ENCODE measurements around the gene ICE2. TPM values are rescaled to one million over a fixed set of nuclear protein-coding genes. Genes with fewer than 3 reads are reported as not detected.

ICE2 gene
- total RNA-seq, 1 experiment from 2014 or later = 76.5 TPM

DNA sequence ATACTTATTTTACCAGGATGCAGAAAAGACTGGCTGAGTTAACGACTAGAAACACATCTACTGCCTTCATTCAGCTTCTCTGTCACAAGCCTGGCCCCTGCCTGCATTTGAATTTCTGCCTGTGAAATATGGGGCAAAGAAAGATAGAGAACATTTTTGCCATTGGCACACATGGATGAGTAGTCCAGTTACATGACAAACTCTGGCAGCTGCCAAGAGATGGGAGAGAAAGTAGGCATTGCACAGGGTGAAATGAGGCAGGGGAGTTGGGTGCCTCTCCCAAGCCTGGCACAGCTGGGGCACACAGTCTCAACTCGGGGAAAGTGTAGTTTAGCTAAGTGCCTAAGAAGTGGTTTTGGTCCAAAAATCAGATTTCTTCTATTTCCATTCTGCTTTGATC lies 105.2 kb downstream of the ICE2 start:
- ChIA-PET CTCF (no interaction called here), POLR2A (ENCODE audit: low non-redundant PET) (no interaction called here)
- intact Hi-C loops (cut with micrococcal nuclease; ENCODE audit: unreplicated experiment) = no loop called here
- H3K36me3 ChIP-seq (ENCODE audit: insufficient read depth, low read length, poor library complexity, severe bottlenecking) = peaks cover 48% of the 10 kb centered on the region
- H3K4me3 ChIP-seq (ENCODE audit: low read depth, low read length, poor library complexity, severe bottlenecking) = no peak overlapping the region
- BruUV-seq (replicated peaks) = no TSS peak
- H3K4me1 ChIP-seq (ENCODE audit: insufficient read depth, low read length, poor library complexity, severe bottlenecking) = peaks cover 85% of the 10 kb centered on the region
- H3K9me3 ChIP-seq (ENCODE audit: low read depth, low read length, poor library complexity, severe bottlenecking) = no peaks in the 10 kb centered on the region
- H3K27me3 ChIP-seq (replicated peaks; ENCODE audit: insufficient read depth, low read depth, low read length, poor library complexity) = no peaks in the 10 kb centered on the region
- H3K27ac ChIP-seq (ENCODE audit: low read depth, low read length, poor library complexity, severe bottlenecking) = peak overlapping the region; percentile 73
- TF ChIP-seq EZH2 (IDR thresholded peaks at IDR 0.05; ENCODE audit: borderline replicate concordance, low read depth, low read length, poor library complexity, severe bottlenecking) (no peak), CTCF (conservative IDR thresholded peaks at IDR 0.05; ENCODE audit: low read depth, low read length) (no peak)
- DNase-seq (ENCODE audit: low spot score) = no peak

DNA sequence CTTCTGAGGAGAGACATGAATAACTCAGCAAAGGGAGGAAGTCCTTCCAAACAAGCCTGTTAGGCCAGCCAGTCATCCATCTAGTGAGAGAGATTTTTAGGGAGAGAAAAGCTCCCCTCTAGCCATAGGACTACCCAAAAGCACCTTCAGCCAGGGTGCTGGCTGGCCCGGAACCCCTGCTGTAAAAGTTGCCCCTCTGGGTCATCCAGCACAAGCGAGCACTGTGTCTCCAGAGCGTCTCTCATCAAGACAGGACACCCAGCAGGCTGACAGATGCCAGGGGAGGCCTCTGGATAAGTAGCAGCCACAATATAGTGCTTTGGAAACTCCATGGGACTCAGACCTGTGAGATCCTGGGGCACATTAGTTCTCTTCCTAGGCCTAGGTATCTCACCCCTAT lies 105.6 kb downstream of the ICE2 start:
- H3K9me3 ChIP-seq (ENCODE audit: low read depth, low read length, poor library complexity, severe bottlenecking) = no peaks in the 10 kb centered on the region
- no peak for DNase-seq (ENCODE audit: low spot score)
- peak overlapping the region; percentile 73 for H3K27ac ChIP-seq (ENCODE audit: low read depth, low read length, poor library complexity, severe bottlenecking)
- H3K4me1 ChIP-seq (ENCODE audit: insufficient read depth, low read length, poor library complexity, severe bottlenecking) = peaks cover 89% of the 10 kb centered on the region
- no peak overlapping the region for H3K4me3 ChIP-seq (ENCODE audit: low read depth, low read length, poor library complexity, severe bottlenecking)
- no peaks in the 10 kb centered on the region for H3K27me3 ChIP-seq (replicated peaks; ENCODE audit: insufficient read depth, low read depth, low read length, poor library complexity)
- CTCF ChIA-PET = no interaction called here
- intact Hi-C loops (cut with micrococcal nuclease; ENCODE audit: unreplicated experiment) = no loop called here
- TF ChIP-seq EZH2 (IDR thresholded peaks at IDR 0.05; ENCODE audit: borderline replicate concordance, low read depth, low read length, poor library complexity, severe bottlenecking) (no peak), CTCF (conservative IDR thresholded peaks at IDR 0.05; ENCODE audit: low read depth, low read length) (no peak)
- POLR2A ChIA-PET (ENCODE audit: low non-redundant PET) = no interaction called here
- BruUV-seq (replicated peaks) = no TSS peak
- H3K36me3 ChIP-seq (ENCODE audit: insufficient read depth, low read length, poor library complexity, severe bottlenecking) = peaks cover 46% of the 10 kb centered on the region

DNA sequence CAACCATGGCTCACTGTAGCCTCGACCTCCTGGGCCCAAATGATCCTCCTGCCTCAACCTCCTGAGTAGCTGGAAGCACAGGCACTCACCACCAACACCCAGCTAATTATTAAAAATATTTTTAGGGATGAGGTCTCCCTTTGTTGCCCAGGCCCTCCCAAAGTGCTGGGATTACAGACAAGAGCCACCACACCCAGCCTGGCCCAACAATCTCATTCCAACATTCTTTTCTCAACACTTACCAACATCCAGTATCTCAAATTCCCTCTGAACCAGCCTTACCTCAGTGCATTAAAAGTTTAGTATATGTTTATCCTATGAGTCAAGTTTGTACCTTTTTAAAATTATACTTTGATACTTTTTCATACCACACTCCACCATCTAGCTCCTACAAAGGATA lies 106.2 kb downstream of the ICE2 start:
- H3K27ac ChIP-seq (ENCODE audit: low read depth, low read length, poor library complexity, severe bottlenecking) = peak overlapping the region; percentile 73
- no peaks in the 10 kb centered on the region for H3K9me3 ChIP-seq (ENCODE audit: low read depth, low read length, poor library complexity, severe bottlenecking)
- no peak overlapping the region for H3K4me3 ChIP-seq (ENCODE audit: low read depth, low read length, poor library complexity, severe bottlenecking)
- ChIA-PET POLR2A (ENCODE audit: low non-redundant PET) (interaction anchor here (0.6 kb wide), 1 partner anchor 1776 kb away, joined by 4 read pairs; no protein-coding TSS in a partner anchor), CTCF (no interaction called here)
- intact Hi-C loops (cut with micrococcal nuclease; ENCODE audit: unreplicated experiment) = no loop called here
- H3K4me1 ChIP-seq (ENCODE audit: insufficient read depth, low read length, poor library complexity, severe bottlenecking) = peaks cover 90% of the 10 kb centered on the region
- BruUV-seq (replicated peaks) = no TSS peak
- TF ChIP-seq EZH2 (IDR thresholded peaks at IDR 0.05; ENCODE audit: borderline replicate concordance, low read depth, low read length, poor library complexity, severe bottlenecking) (no peak), CTCF (conservative IDR thresholded peaks at IDR 0.05; ENCODE audit: low read depth, low read length) (no peak)
- H3K36me3 ChIP-seq (ENCODE audit: insufficient read depth, low read length, poor library complexity, severe bottlenecking) = peaks cover 45% of the 10 kb centered on the region
- no peaks in the 10 kb centered on the region for H3K27me3 ChIP-seq (replicated peaks; ENCODE audit: insufficient read depth, low read depth, low read length, poor library complexity)
- no peak for DNase-seq (ENCODE audit: low spot score)
